RWPE1 (cell line): ENCODE data around the gene GFY.
A peak's percentile ranks its signal among the peaks of the same experiment; 100 is the strongest.

Experiments
- CTCF ChIA-PET: fragments of 350-600 bp; sonication (Branson Sonifier 250); formaldehyde crosslinking; extraction: SDS; loops from one replicate; lab custom pipeline; 2021; lab: Yijun Ruan, JAX
- POLR2A ChIA-PET: fragments of 400-600 bp; formaldehyde crosslinking; extraction: SDS; loops from one replicate; lab custom pipeline; 2020; ENCODE audit warnings: antibody characterized with exemption; ENCODE audit not compliant: low non-redundant PET; lab: Yijun Ruan, JAX
- DNase-seq: peaks from one replicate; pipeline ENCODE4 v3.0.0; 2012; ENCODE audit warnings: low spot score
- H3K27ac ChIP-seq: fragments of 450-650 bp; 2 replicates; pipeline ENCODE4 v1.5.1; 2017
- TF ChIP-seq, protein P1 (sequence below): fragments of 450-650 bp; conservative IDR thresholded peaks from 2 replicates; pipeline ENCODE4 v1.5.1; 2017; ENCODE audit warnings: low read depth, mild to moderate bottlenecking

Gene GFY

DNA sequence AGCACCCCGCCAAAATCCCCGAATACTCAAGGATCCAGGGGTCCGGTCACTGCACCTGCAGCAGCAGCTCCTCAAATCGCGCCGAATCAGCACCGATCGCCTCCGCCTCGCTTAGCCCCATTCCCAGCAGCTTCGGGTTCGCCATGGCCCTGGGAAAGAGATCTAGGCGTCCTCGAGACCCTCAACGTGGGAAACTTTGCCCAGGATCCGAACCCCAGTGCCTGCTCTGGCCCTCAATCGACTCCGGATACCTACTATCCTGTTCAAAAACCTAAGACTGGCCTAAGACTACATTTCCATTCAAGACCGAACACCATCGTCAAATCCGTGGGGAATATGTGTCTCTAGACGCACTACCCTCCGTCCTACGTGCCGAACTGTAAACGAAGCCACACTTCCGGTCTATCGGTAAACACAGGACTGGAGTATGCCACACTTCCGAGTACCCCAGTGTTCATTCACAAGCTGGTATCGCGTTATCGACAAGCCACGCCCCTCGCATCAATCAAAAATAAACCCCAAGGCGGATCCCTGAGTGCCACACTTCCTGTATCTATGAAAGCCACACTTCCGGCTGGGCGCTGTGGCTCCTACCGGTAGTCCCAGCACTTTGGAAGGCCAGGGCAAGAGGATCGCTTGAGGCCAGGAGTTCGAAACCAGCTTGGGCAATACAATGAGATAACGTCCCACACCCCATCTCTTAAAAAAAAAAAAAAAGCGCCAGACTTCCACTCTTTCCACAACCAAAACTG, 26.4 kb downstream of the GFY start, which contains the start of gene PIH1D1:
Gene PIH1D1 (minus strand): TSS at position 385 of the 752 bp plus-strand sequence. CDS start 240 bp downstream, at position 145.
- peak within 1 kb of the TSS; percentile 98 for H3K27ac ChIP-seq
- TF ChIP-seq, protein P1, sequence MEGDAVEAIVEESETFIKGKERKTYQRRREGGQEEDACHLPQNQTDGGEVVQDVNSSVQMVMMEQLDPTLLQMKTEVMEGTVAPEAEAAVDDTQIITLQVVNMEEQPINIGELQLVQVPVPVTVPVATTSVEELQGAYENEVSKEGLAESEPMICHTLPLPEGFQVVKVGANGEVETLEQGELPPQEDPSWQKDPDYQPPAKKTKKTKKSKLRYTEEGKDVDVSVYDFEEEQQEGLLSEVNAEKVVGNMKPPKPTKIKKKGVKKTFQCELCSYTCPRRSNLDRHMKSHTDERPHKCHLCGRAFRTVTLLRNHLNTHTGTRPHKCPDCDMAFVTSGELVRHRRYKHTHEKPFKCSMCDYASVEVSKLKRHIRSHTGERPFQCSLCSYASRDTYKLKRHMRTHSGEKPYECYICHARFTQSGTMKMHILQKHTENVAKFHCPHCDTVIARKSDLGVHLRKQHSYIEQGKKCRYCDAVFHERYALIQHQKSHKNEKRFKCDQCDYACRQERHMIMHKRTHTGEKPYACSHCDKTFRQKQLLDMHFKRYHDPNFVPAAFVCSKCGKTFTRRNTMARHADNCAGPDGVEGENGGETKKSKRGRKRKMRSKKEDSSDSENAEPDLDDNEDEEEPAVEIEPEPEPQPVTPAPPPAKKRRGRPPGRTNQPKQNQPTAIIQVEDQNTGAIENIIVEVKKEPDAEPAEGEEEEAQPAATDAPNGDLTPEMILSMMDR, result no peak
- POLR2A ChIA-PET, result interaction anchor here (0.6 to 1.5 kb wide), 6 partner anchors 22 to 220 kb away, joined by 3 to 6 read pairs (median 4); partner anchors contain the start of gene FLT3LG
- DNase-seq, result peak; percentile 93
- CTCF ChIA-PET, result interaction anchor here (0.5 to 0.8 kb wide), 2 partner anchors 8 to 151 kb away, joined by 3 read pairs; no protein-coding TSS in a partner anchor

DNA sequence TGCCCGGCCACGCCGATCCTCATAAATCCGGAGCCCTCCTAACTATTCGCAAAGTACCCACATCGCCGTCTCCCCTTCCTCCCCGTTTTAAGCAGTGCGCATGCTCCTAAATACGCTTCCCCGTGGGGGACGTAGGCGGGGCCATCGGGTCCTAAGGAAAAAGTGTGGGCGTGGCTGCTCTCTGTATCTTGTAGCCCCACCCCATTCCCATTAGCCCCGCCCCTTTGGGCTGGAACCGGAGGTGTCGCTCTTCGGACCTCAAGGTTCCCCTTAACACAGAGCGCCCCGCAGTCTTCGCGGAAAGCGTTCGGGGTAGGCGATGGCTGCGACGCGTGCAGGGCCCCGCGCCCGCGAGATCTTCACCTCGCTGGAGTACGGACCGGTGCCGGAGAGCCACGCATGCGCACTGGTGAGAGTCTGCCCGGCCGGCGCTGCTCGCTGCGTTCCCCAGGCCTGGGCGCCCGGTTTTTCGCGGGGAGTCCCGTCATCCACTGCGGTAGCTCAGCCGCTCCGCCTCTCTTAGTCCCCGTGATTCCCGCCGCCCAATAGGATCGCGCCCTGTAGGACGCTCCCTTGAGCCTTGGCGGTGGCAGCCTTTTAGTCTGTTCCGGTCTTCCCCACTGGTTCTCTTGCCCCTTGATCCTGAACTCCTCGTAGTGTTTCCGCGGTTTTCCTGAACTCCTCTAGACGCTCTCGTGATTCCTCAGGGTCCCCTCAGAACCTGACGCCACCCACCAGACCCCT, 28.0 kb downstream of the GFY start, which contains the start of gene ALDH16A1:
Gene ALDH16A1 (plus strand): TSS at position 213 of the 744 bp plus-strand sequence. CDS start 107 bp downstream, at position 320.
- CTCF ChIA-PET, result no interaction called here
- TF ChIP-seq, protein P1, result no peak
- DNase-seq, result peak; percentile 97
- peak within 1 kb of the TSS; percentile 98 for H3K27ac ChIP-seq
- POLR2A ChIA-PET, result interaction anchor here (0.6 to 1.5 kb wide), 5 partner anchors 16 to 91 kb away, joined by 3 to 5 read pairs (median 3); partner anchors contain the start of genes FLT3LG and TEAD2

DNA sequence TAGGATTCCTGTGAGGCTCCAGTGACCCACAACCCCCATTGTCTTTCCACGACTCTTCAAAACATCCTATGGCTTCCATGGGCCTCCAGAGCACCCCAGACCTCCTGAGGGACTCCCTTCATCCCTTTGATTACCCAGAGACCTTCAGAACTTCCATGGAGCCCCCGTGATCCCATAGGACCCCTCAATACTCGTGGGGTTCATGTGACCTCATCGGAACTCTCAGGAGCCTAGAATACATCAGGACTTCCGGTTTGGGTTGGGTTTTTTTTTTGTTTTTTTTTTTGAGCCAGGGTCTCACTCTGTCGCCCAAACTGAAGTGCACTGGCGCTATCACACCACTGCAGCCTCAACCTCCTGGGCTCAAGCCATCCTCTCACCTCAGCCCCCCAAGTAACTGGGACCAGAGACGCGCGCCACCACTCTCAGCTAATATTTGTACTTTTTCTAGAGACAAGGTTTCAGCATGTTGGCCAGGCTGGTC, 28.6 kb downstream of the GFY start:
- POLR2A ChIA-PET, result interaction anchor here (0.7 to 1.0 kb wide), 2 partner anchors 25 to 92 kb away, joined by 3 to 4 read pairs; partner anchors contain the start of gene TEAD2

DNA sequence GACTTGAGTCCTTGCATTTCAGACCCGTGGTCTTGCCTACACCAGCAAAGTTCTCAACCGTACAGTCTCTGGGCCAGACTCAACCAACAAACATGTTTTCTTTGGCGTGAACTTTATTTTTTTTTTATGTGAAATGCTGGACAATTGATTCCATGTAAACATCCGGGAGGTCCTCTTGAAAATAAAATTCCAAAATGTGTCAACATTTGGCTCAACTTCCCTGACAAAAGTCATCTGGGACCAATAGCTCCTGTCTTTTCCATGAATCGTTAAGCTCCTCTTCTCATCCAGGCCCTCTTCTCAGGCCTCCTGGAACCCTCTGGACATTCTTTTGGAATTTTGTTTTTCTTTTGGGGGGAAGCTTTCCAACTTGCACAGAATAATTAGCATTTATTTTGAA, 30.6 kb downstream of the GFY start:
- CTCF ChIA-PET, result no interaction called here
- H3K27ac ChIP-seq, result no peak overlapping the region
- DNase-seq, result no peak
- POLR2A ChIA-PET, result no interaction called here
- TF ChIP-seq, protein P1, result no peak

More for the DNA sequence above, 28.6 kb downstream of the GFY start:
- DNase-seq, result no peak
- CTCF ChIA-PET, result no interaction called here
- TF ChIP-seq, protein P1, result no peak
- peak overlapping the region; percentile 98 for H3K27ac ChIP-seq

DNA sequence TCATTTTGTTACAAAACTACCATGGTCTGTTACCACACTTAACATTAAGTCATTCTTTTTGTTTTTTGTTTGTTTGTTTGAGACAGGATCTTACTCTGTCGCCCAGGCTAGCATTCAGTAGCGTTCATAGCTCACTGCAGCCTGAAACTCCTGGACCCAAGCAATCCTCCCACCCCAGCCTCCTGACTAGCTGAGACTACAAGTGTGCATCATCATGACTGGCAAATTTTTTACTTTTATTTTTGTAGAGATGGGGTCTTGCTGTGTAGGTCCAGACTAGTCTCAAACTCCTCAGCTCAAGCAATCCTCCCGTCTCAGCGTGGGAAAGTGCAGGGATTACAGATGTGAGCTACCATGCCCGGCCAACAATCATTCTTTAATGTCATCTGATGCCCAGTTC, 31.1 kb downstream of the GFY start:
- 0 out of 2 replicates have a peak overlapping the region, but pooled peaks have one; percentile 16 for H3K27ac ChIP-seq
- DNase-seq, result no peak
- ChIA-PET CTCF (no interaction called here), POLR2A (no interaction called here)
- TF ChIP-seq, protein P1, result no peak

DNA sequence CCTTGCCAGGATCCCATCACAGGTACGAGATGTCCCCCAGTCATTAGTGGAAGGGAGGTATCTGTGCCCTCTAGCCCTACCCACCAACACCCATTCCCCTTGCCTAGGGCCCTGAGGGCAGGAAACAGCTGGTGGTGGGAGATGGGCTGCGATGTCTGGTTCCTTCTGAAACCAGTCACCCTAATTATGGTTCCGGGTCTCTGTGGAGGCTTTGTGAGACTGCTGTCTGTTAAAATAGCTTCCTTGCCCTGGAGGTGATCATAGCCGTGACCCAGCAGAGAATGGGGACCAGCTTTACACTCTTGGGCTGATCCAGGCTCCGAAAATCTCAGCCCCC, 33.3 kb downstream of the GFY start:
- no peak for DNase-seq
- CTCF ChIA-PET, result interaction anchor here (0.6 kb wide), 1 partner anchor 20 kb away, joined by 5 read pairs; no protein-coding TSS in a partner anchor
- POLR2A ChIA-PET, result no interaction called here
- TF ChIP-seq, protein P1, result no peak
- H3K27ac ChIP-seq, result peak overlapping the region; percentile 23
